Dermis blood vessel endothelial cell (primary cell): Measurements from ENCODE around the gene KCNQ5. TPM values are rescaled to one million over a fixed set of nuclear protein-coding genes. Genes with fewer than 3 reads are reported as not detected.

Experiments
- DNase-seq: peaks from one replicate; pipeline ENCODE4 v3.0.0; 2010
- total RNA-seq: library from RNA; depleted of rRNA; stranded (reverse); fragments of >200 nt; gene quantifications from 2 replicates; pipeline ENCODE4 v1.2.3, GENCODE V29; 2014

Gene KCNQ5
- total RNA-seq, 1 donor from 2014 or later: not detected

DNA sequence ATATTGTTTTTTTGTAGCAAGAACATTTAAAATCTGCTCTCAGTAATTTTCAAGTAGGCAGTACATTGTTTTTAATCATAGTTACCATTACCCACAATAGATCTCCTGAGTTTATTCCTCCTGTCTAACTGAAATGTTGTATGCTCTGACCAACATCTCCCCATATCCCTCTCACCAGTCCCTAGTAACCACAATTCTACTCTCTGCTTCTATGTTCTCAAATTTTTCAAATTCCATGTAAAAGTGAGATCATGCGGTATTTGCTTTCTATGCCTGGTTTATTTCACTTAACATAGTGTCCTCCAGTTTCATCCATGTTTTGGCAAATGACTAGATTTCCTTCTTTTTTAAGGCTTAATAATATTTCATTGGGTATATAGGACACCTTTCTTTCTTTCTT is 300.5 kb downstream of the KCNQ5 start:
- DNase-seq: no peak

- no peak for DNase-seq
Observed at GRCh38 chr6:72925136-72925535, 303.3 kb downstream of the KCNQ5 start.

DNA sequence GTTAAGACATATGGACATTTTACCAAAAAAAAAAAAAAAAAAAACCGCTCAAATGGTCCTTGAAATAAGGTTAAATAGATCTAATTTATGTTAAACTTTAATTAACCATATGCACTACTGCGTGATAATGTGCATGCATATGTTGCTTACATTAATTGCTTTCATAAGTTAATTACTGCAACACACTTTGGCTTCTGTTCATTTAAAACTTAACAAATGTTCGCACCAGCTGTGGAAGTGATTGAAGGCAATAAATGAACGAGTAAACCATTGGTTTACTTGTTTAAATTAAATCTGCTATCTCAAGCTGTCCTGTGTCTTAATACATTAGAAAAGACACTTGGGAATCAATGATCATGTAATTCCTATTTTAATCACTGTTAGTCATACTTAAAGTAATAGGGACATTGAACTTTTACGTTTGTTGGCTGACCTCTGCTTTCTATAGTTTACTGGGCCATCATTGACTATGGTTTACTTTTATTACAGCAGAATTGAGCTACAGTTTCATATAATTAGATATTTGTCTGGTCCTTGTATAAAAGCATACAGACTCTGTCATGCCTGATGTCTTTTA is 308.8 kb downstream of the KCNQ5 start:
- DNase-seq: no peak

DNA sequence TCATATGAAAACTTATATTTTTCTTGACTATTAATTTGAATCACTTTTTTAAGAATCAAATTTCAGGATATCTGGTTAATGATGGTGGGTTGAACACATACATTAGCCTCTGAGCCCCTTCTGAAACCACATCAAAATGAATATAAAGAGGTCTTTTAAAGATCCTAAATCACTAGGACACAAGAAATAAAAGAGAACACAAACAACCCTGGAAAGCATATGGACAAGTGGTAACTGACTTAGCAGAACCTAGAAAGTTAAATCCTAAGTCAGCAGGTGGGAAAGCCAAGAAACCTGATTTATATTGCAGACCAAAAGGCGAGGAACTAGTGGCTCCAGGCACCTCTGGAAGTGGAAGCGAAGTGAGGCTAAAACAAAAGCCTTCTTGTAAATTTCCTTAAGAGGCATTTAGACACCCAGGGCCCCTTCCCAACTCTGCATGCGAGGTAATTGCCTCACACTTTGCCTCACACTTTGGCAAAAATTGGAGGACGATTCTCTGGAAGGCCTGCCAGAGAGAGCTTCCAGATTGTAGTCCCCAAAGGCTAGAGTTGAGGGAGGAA is 309.5 kb downstream of the KCNQ5 start:
- no peak for DNase-seq

DNA sequence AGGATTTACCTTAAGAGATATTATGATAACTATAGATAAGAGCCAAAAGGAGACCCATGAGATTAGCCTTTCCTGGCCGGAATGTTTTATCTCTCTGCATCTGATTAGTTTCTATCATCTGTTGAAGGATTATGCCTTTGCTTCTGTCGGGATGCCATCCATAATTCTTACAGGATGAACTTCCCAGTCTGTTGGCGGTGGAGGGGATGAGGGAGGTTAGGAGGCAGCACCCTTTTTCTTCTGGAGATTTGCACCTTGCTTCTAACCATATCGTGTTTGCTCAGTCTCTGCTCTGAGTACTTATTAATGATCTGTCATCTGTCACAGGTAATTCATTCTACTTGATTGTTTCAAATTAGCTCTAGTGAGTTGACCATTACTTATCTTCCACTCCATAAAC is 311.4 kb downstream of the KCNQ5 start:
- no peak for DNase-seq

GRCh38 chr6:72936766-72937559 is 315.1 kb downstream of the KCNQ5 start:
- DNase-seq: no peak

DNA sequence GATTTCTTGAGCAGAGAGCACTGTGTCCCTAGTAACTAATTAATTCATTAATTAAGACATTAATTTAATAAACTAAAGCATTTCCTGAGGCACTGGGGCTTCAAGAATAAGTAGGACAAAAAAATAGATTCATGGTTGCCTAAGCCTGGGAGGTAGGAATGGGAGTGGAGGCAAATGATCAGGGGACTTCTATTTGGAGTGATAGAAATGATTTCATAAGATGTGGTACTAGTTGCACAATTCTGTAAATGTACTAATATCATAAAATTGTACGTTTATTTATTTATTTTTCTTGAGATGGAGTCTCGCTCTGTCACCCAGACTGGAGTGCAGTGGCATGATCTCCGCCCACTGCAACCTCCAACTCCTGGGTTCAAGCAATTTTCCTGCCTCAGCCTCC is 316.2 kb downstream of the KCNQ5 start:
- DNase-seq: no peak

GRCh38 chr6:72939004-72939403 is 317.1 kb downstream of the KCNQ5 start:
- DNase-seq: no peak

DNA sequence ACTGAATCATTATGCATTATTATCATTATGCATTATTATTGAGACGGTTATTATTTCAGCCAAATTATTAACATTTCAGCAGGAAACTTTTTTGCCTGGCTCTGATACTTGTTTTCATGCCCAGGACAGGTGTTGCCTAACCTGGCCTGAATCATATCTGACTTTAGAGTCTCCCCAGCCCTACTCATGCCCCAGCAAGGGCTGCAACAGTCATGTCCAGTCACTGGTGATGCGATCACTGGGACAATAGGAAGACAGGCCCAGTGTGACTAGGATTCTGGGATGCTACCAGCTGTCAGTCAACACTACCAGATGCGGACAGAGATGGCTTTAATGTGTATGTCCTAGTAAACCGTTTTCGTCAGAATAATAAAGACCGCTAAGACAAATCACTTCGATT is 318.4 kb downstream of the KCNQ5 start:
- DNase-seq: no peak

GRCh38 chr6:72941263-72941662 is 319.4 kb downstream of the KCNQ5 start:
- no peak for DNase-seq

- no peak for DNase-seq
Observed at GRCh38 chr6:72941751-72942150, 319.9 kb downstream of the KCNQ5 start.

- no peak for DNase-seq
Observed at GRCh38 chr6:72943699-72944098, 321.8 kb downstream of the KCNQ5 start.

DNA sequence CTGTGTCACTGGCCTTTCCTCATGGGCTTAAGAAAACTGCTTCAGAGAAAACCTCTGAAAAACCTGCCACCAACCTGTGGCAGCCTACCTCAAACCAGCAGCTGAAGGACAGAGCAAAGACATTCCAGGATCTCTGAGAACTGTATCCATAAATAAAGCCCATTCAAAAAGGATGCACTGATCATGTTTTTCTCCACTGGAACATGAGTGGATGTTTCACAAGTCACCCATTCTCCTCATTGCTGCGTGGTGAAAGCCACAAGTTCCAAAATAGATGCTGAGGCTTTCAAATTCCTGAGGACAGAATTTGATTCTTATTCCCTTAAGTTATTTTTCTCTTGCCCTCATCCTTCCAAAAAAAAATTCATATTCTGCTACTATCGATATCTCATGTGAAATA is 322.8 kb downstream of the KCNQ5 start:
- DNase-seq: no peak

- DNase-seq: no peak
Observed at GRCh38 chr6:72946774-72947173, 324.9 kb downstream of the KCNQ5 start.

GRCh38 chr6:72947534-72947933 is 325.7 kb downstream of the KCNQ5 start:
- DNase-seq: no peak

DNA sequence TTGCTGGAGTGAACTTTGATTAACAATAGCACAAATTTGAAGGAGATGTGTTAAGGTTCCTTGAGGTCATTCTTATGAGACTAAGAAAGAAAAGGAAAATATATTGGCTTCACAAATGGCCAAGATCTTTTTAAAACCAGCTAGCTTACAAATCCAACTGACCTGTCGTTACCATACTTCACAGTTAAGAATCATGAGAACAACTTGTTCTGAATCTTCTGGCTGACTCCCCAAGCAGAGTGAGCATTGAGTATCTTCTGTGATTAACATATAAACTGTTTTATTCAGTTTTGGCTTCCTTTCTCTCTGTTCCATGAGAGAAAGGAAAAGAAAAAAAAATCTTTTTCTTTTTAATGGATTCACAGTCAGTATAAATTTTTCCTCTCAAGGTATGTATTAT is 326.3 kb downstream of the KCNQ5 start:
- DNase-seq: no peak

- no peak for DNase-seq
Observed at GRCh38 chr6:72950114-72950860, 328.4 kb downstream of the KCNQ5 start.

DNA sequence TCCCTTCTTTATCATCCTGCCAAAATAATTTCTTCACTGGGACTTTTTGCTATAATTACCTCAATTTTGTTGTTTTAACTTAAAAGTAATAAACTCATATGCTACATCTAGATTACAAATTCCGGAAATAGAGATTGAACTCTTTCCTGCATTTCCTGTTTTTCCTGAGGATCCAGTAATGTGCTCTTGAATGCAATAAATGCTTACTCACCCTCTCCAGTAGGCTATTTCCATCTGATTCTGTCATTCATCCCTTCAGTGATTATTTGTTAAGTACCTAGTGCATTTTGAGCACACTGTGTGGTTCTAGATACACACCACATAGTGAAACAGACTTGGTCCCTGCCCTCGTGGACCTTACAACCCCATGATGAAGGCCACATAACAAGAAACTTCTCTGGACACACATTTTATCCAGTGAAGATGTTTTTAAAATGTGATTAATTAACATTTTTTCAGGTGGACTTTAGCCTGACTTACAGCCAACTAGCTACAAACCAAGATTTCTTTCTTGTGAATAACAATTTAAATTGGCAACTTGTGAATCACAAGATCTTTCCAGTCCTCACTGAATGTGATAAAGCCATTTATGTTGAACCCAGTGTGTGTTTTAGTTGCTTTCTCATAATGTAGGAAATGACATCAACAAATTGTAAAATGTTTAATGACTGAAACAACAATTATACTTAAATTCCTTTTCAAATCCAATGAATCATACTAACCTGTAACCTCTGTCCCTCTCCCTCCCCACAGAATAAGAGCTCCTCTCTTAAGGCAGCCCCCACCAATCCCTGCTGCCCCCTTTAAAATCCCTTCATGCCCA is 331.2 kb downstream of the KCNQ5 start:
- peak; percentile 10 for DNase-seq

DNA sequence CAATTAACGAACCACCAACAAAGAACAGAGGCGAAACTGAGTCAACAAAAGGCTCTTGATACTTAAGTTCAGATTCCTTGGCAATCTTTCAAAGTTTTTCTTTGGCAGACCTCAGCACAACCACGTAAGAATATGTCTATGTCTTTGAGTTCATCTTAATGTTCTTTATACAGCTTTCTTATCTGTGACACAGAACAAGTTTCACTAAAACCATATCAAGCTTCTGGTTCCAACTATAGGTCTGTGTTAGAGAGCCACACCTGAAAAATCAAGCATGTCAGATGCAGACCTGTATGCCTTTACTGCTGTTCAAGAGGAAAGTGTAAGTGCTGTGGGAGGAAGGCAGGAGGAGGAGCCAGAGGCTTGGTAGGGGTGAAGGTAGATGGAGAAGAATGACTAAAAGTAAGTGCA is 332.1 kb downstream of the KCNQ5 start:
- DNase-seq: no peak

DNA sequence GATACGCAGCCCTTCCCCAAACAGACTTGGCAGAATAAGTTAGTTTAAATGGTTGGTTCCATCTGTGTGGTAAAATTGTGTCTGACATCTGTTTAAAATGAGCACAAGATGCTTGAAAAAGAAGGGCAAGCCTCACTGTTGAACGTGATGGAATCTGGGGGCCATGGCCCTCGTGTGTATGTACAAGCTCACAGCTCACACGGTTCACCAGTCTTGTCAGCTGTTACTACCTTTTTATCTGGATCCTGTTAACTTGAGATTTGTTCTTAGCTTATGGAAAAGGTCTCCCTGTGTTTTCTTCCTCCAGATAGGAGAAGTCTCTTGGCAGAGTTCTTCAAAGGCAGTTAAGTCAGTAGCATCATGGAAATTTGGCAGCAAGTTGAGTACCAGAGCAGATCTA is 332.9 kb downstream of the KCNQ5 start:
- no peak for DNase-seq

- DNase-seq: no peak
Observed at GRCh38 chr6:72955666-72956065, 333.8 kb downstream of the KCNQ5 start.

- no peak for DNase-seq
Observed at GRCh38 chr6:72956272-72956671, 334.4 kb downstream of the KCNQ5 start.

DNA sequence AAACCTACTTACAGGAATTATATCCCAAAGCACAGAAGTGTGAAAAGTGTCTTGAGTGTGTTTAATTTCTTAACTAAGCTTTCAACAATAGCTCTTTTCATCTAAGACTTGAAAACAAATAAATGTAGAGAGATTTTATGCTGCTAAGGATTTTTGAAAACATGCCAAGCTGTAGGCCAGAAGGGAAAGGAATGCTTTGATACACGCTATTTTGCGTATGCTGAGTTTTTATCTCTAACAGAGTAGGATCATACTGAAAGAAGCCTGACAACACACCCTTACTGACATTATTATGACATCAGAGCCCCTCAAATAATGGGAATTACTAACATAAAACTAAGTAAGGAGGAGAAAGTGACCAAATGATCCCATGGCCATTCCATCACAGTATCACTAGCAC is 338.0 kb downstream of the KCNQ5 start:
- DNase-seq: no peak
